K562 (cell line): ENCODE data around the gene STX1A. TPM values are rescaled to one million over a fixed set of nuclear protein-coding genes. Genes with fewer than 3 reads are reported as not detected.

Experiments
- ADNP ChIP-seq: fragments of 200-800 bp; sonication (Bioruptor generic); IDR thresholded peaks from 2 replicates; pipeline ENCODE4 v1.6.1; 2016; ENCODE audit warnings: missing genetic modification characterization, missing compliant biosample characterization
- CCAR2 ChIP-seq: fragments of 200-400 bp; formaldehyde crosslinking; IDR thresholded peaks from 2 replicates; pipeline ENCODE4 v1.6.1; 2017; ENCODE audit warnings: mild to moderate bottlenecking, low read depth, low read length
- CREM ChIP-seq: IDR thresholded peaks from 2 replicates; pipeline ENCODE4 v1.6.1; 2014; ENCODE audit warnings: antibody characterized with exemption, low read depth
- FIP1L1 ChIP-seq: fragments of 200-400 bp; formaldehyde crosslinking; IDR thresholded peaks from 2 replicates; pipeline ENCODE4 v1.6.1; 2018; ENCODE audit warnings: mild to moderate bottlenecking, low read depth, low read length; ENCODE audit not compliant: poor library complexity, severe bottlenecking
- HMG20B ChIP-seq: fragments of 250-450 bp; sonication (Bioruptor Pico); IDR thresholded peaks from 2 replicates; pipeline ENCODE4 v1.5.0; 2021; ENCODE audit warnings: mild to moderate bottlenecking
- NCOA1 ChIP-seq: fragments of 450-650 bp; IDR thresholded peaks from 2 replicates; pipeline ENCODE4 v1.6.1; 2016; ENCODE audit warnings: low read depth
- PTBP1 ChIP-seq: fragments of 200-400 bp; formaldehyde crosslinking; IDR thresholded peaks from 2 replicates; pipeline ENCODE4 v1.6.1; 2017; ENCODE audit warnings: low read depth, low read length
- PTTG1 ChIP-seq: fragments of 450-650 bp; IDR thresholded peaks from 2 replicates; pipeline ENCODE4 v1.6.1; 2016; ENCODE audit warnings: low read depth, mild to moderate bottlenecking, missing genetic modification characterization, missing compliant biosample characterization
- RBM34 ChIP-seq: fragments of 200-400 bp; formaldehyde crosslinking; IDR thresholded peaks from 2 replicates; pipeline ENCODE4 v1.6.1; 2018; ENCODE audit warnings: low read length, borderline replicate concordance; ENCODE audit not compliant: insufficient read depth
- SREBF1 ChIP-seq: fragments of 150-350 bp; IDR thresholded peaks from 2 replicates; pipeline ENCODE4 v1.6.1; 2014; ENCODE audit warnings: antibody characterized with exemption, low read depth, low read length, borderline replicate concordance
- ZZZ3 ChIP-seq: fragments of 450-650 bp; IDR thresholded peaks from 2 replicates; pipeline ENCODE4 v1.6.1; 2016; ENCODE audit warnings: antibody characterized with exemption, mild to moderate bottlenecking, moderate library complexity
- polyA plus RNA-seq, 8 experiments: library from polyadenylated mRNA; depleted of rRNA in 4 of 8; stranded (reverse) in 5 of 8; unstranded in 3 of 8; fragments of >200 nt; fragmentation: Nextera tagmentation in 2 of 8; fragmentation: Illumina TruSeq in 1 of 8; extraction: Ambion mirVana in 2 of 8; extraction: Trizol in 1 of 8; gene quantifications; 2 replicates each; pipeline versions ENCODE4 v1.2.1 to v1.2.3, GENCODE V29; 2011 to 2014; ENCODE audit warnings: inconsistent platforms in 1 of 8, missing spikeins in 1 of 8
- total RNA-seq, 7 experiments: library from RNA; depleted of rRNA in 6 of 7; stranded (reverse); fragments of >200 nt in 6 of 7; fragmentation: Illumina TruSeq in 2 of 7; extraction: Trizol in 2 of 7; gene quantifications; 2 replicates each; pipeline versions ENCODE4 v1.2.1 to v1.2.3, GENCODE V29; 2011 to 2021; ENCODE audit warnings: low replicate concordance in 1 of 7
- TF ChIP-seq, protein P1 (sequence below), 2 experiments: fragments of 450-650 bp; formaldehyde crosslinking in 1 of 2; IDR thresholded peaks; 2 replicates each; pipeline versions ENCODE4 v1.4.0 to v1.6.1; 2014 to 2020; ENCODE audit warnings: mild to moderate bottlenecking in 2 of 2, borderline replicate concordance in 1 of 2, low read depth in 1 of 2
- TF ChIP-seq, protein P2 (sequence below): sonication (generic); formaldehyde crosslinking; IDR thresholded peaks from 2 replicates; pipeline ENCODE4 v1.8.0; 2022; ENCODE audit warnings: missing genetic modification reagents, mild to moderate bottlenecking, moderate library complexity, borderline replicate concordance
- TF ChIP-seq, protein P3 (sequence below): fragments of 450-650 bp; formaldehyde crosslinking; IDR thresholded peaks from 2 replicates; pipeline ENCODE4 v1.4.0; 2020; ENCODE audit warnings: mild to moderate bottlenecking, moderate library complexity
- TF ChIP-seq, protein P4 (sequence below): fragments of 250-450 bp; sonication (Bioruptor Pico); IDR thresholded peaks from 2 replicates; pipeline ENCODE4 v1.8.0; 2021; ENCODE audit warnings: moderate library complexity, mild to moderate bottlenecking, inconsistent platforms

STX1A gene
- total and polyA plus RNA-seq, 9 of the 15 experiments (the other 6 are each of a cell fraction or from before 2014, with no cell fraction given), result 0.04 to 15.1 (median 6.3) TPM

DNA sequence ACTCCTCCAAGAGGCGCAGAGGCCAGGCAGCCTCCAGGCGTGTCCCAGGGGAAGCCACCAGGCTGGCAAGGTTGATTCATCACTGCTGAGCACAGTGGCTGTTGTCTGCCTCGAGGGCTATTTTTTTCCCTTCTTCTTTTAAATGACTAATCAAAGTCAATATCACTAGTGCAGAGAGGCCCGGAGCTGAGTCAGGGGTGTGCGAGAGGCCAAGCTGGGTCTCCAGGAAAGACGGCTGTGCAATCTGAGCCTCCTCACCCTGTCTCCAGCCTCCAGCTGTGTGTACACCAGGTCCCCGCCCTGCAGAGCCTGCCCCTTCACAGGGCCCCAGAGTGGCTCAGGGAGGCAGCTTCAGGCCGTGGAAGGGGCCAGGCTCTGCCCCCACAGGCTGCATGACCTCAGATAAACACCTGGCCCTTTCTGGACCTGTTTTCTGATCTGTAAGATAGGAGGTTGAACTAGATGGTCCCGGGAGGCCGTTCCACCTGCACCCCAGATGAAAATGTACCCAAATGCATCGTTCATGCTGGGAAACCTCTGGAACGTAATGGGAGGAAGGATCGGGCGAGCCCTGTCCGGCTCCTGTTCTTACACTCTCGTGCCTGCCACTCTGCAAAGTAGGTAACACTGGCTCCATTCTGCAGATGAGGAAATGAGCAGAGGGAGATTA is 3.7 kb downstream of the STX1A start (continued):
- TF ChIP-seq, protein P1, sequence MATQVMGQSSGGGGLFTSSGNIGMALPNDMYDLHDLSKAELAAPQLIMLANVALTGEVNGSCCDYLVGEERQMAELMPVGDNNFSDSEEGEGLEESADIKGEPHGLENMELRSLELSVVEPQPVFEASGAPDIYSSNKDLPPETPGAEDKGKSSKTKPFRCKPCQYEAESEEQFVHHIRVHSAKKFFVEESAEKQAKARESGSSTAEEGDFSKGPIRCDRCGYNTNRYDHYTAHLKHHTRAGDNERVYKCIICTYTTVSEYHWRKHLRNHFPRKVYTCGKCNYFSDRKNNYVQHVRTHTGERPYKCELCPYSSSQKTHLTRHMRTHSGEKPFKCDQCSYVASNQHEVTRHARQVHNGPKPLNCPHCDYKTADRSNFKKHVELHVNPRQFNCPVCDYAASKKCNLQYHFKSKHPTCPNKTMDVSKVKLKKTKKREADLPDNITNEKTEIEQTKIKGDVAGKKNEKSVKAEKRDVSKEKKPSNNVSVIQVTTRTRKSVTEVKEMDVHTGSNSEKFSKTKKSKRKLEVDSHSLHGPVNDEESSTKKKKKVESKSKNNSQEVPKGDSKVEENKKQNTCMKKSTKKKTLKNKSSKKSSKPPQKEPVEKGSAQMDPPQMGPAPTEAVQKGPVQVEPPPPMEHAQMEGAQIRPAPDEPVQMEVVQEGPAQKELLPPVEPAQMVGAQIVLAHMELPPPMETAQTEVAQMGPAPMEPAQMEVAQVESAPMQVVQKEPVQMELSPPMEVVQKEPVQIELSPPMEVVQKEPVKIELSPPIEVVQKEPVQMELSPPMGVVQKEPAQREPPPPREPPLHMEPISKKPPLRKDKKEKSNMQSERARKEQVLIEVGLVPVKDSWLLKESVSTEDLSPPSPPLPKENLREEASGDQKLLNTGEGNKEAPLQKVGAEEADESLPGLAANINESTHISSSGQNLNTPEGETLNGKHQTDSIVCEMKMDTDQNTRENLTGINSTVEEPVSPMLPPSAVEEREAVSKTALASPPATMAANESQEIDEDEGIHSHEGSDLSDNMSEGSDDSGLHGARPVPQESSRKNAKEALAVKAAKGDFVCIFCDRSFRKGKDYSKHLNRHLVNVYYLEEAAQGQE (IDR thresholded peaks at IDR 0.05; ENCODE audit: borderline replicate concordance), result peak; percentile 38; the same call in 1 of the 2 replicates
- TF ChIP-seq, protein P1 (CRISPR knock-in tag; IDR thresholded peaks at IDR 0.05; ENCODE audit: low read depth), result no peak
- TF ChIP-seq ADNP (tag) (no peak), HMG20B (CRISPR knock-in tag) (no peak), ZZZ3 (no peak), NCOA1 (peak; percentile 83; the same call in 1 of the 2 replicates), PTBP1 (no peak; the same call in 1 of the 2 replicates), PTTG1 (tag) (no peak), CCAR2 (no peak), CREM (peak; percentile 74), SREBF1 (no peak), FIP1L1 (no peak), RBM34 (no peak)
- TF ChIP-seq, protein P2, sequence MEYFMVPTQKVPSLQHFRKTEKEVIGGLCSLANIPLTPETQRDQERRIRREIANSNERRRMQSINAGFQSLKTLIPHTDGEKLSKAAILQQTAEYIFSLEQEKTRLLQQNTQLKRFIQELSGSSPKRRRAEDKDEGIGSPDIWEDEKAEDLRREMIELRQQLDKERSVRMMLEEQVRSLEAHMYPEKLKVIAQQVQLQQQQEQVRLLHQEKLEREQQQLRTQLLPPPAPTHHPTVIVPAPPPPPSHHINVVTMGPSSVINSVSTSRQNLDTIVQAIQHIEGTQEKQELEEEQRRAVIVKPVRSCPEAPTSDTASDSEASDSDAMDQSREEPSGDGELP, result peak; percentile 99
- TF ChIP-seq, protein P3, sequence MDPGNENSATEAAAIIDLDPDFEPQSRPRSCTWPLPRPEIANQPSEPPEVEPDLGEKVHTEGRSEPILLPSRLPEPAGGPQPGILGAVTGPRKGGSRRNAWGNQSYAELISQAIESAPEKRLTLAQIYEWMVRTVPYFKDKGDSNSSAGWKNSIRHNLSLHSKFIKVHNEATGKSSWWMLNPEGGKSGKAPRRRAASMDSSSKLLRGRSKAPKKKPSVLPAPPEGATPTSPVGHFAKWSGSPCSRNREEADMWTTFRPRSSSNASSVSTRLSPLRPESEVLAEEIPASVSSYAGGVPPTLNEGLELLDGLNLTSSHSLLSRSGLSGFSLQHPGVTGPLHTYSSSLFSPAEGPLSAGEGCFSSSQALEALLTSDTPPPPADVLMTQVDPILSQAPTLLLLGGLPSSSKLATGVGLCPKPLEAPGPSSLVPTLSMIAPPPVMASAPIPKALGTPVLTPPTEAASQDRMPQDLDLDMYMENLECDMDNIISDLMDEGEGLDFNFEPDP (CRISPR knock-in tag), result no peak
- TF ChIP-seq, protein P4, sequence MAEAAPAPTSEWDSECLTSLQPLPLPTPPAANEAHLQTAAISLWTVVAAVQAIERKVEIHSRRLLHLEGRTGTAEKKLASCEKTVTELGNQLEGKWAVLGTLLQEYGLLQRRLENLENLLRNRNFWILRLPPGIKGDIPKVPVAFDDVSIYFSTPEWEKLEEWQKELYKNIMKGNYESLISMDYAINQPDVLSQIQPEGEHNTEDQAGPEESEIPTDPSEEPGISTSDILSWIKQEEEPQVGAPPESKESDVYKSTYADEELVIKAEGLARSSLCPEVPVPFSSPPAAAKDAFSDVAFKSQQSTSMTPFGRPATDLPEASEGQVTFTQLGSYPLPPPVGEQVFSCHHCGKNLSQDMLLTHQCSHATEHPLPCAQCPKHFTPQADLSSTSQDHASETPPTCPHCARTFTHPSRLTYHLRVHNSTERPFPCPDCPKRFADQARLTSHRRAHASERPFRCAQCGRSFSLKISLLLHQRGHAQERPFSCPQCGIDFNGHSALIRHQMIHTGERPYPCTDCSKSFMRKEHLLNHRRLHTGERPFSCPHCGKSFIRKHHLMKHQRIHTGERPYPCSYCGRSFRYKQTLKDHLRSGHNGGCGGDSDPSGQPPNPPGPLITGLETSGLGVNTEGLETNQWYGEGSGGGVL (CRISPR knock-in tag), result no peak
